ENCODE measurements around the gene SUN3.
A peak's percentile ranks its signal among the peaks of the same experiment; 100 is the strongest.
"Not testable (repeated sequence)": the region's sequence is repeated elsewhere in the genome, so short reads cannot be mapped to it uniquely, and the experiment has no call there.

The SUN3 gene

DNA sequence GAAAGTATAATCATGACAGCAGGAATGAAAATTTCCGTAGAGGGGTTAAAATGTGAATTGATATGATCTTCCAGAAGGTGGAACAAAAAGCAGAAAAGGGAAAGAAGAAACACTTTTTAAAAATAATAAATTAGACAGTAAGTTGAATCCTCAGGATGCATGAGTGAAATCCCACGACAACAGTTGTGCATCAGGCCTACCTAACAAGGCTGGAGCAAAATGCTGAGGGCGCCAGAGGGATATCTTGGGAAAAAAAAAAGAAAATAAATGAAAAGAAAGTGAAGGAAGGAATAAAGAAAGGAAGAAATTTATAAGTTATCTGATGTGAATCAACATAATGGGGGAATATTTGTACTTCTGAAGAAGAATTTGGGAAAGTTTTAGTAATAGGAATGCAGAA lies 36.5 kb downstream of the SUN3 start:
- Histone ChIP-seq H3K4me1 (ENCODE audit: insufficient read depth, low read length) (peaks cover 25% of the 10 kb centered on the region), H3K27ac (ENCODE audit: low read depth, low read length) (no peak overlapping the region), H3K9ac (ENCODE audit: low read depth, low read length) (no peak overlapping the region), H3K9me3 (ENCODE audit: insufficient read depth, low read depth, low read length) (no peaks in the 10 kb centered on the region), H3K27me3 (ENCODE audit: insufficient read depth, low read length) (no peaks in the 10 kb centered on the region), H3K36me3 (ENCODE audit: insufficient read depth, low read length) (no peaks in the 10 kb centered on the region), H3K4me3 (ENCODE audit: low read length) (peak overlapping the region; percentile 67; the same call in 1 of the 2 replicates)
- 65% methylated on average over 3 of the region's 3 CpGs for WGBS

DNA sequence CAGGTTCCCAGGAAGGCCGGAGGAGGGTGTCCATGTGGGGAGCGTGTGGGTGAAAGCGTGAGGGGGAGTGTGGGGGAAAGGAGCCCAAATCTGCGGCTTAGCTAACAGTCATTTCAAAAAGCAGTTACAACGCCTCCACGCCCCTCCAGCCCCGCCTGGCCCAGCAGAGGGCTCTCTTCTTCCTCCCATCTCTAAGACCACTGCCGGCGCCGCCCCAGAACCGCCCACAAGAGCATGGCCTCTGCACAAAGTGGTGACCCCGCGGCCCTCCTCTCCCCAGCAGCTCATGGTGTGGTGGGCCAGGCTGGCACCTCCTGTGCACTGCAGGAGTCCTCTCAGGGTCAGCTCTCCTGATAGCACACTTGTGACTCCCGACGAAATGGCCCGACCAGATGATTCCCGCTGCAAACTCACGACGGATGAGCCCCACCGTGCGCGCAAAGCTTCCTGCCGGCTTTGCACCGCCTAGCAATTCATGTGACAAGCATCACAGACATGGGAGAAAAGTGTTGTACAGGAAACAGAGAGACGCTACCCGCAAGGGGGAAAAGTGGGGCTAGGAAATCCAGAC lies 37.1 kb downstream of the SUN3 start:
- Histone ChIP-seq H3K27ac (ENCODE audit: low read depth, low read length) (peak overlapping the region; percentile 76), H3K9me3 (ENCODE audit: insufficient read depth, low read depth, low read length) (no peaks in the 10 kb centered on the region), H3K4me3 (ENCODE audit: low read length) (peak overlapping the region; percentile 67), H3K4me1 (ENCODE audit: insufficient read depth, low read length) (peaks cover 25% of the 10 kb centered on the region), H3K9ac (ENCODE audit: low read depth, low read length) (peak overlapping the region; percentile 62; the same call in 1 of the 2 replicates), H3K36me3 (ENCODE audit: insufficient read depth, low read length) (no peaks in the 10 kb centered on the region), H3K27me3 (ENCODE audit: insufficient read depth, low read length) (no peaks in the 10 kb centered on the region)
- WGBS = 3% methylated on average over 26 of the region's 26 CpGs

DNA sequence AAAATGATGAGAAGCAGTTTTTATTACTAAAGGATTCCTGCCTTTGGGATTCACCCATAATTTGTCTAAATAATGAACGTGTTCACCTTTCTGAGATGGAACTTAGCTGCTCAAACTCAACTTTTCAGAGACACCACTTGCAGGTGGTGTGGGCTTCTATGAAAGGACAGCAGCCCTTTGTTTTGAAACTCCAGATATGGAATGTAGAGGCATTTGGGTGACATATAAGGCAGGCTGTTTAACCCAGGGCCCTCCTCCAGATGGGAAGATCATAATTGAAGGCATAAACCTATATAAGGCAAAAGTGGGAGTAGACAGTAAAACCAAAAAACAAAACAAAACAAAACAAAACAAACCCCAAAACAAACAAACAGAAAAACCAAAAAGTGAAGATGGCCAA lies 37.6 kb downstream of the SUN3 start:
- peak overlapping the region; percentile 67 for H3K4me3 ChIP-seq (ENCODE audit: low read length)
- H3K36me3 ChIP-seq (ENCODE audit: insufficient read depth, low read length) = no peaks in the 10 kb centered on the region
- no peaks in the 10 kb centered on the region for H3K27me3 ChIP-seq (ENCODE audit: insufficient read depth, low read length)
- peak overlapping the region; percentile 45; the same call in 1 of the 2 replicates for H3K9ac ChIP-seq (ENCODE audit: low read depth, low read length)
- 83% methylated on average over 1 of the region's 1 CpG for WGBS
- H3K9me3 ChIP-seq (ENCODE audit: insufficient read depth, low read depth, low read length) = no peaks in the 10 kb centered on the region
- H3K27ac ChIP-seq (ENCODE audit: low read depth, low read length) = peak overlapping the region; percentile 17; the same call in 1 of the 2 replicates
- peaks cover 25% of the 10 kb centered on the region for H3K4me1 ChIP-seq (ENCODE audit: insufficient read depth, low read length)

DNA sequence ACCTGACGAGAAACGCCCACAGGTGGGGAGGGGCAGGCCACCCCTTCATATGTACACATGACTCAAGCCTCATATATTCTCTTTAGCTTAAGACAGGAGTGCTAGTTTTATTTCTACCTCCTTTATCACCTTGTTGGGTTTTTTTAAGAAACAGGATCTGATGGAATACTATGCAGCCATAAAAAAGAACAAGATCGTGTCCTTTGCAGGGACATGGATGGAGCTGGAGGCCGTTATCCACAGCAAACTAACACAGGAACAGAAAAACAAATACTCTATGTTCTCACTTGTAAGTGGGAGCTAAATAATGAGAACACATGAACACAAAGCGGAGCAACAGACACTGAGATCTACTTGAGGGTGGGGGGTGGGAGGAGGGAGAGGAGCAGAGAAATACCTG lies 38.3 kb downstream of the SUN3 start:
- 100% methylated on average over 4 of the region's 5 CpGs for WGBS
- Histone ChIP-seq H3K4me1 (ENCODE audit: insufficient read depth, low read length) (peaks cover 25% of the 10 kb centered on the region), H3K9ac (ENCODE audit: low read depth, low read length) (no peak overlapping the region), H3K9me3 (ENCODE audit: insufficient read depth, low read depth, low read length) (no peaks in the 10 kb centered on the region), H3K27me3 (ENCODE audit: insufficient read depth, low read length) (no peaks in the 10 kb centered on the region), H3K27ac (ENCODE audit: low read depth, low read length) (no peak overlapping the region; the same call in 1 of the 2 replicates), H3K4me3 (ENCODE audit: low read length) (no peak overlapping the region), H3K36me3 (ENCODE audit: insufficient read depth, low read length) (no peaks in the 10 kb centered on the region)

DNA sequence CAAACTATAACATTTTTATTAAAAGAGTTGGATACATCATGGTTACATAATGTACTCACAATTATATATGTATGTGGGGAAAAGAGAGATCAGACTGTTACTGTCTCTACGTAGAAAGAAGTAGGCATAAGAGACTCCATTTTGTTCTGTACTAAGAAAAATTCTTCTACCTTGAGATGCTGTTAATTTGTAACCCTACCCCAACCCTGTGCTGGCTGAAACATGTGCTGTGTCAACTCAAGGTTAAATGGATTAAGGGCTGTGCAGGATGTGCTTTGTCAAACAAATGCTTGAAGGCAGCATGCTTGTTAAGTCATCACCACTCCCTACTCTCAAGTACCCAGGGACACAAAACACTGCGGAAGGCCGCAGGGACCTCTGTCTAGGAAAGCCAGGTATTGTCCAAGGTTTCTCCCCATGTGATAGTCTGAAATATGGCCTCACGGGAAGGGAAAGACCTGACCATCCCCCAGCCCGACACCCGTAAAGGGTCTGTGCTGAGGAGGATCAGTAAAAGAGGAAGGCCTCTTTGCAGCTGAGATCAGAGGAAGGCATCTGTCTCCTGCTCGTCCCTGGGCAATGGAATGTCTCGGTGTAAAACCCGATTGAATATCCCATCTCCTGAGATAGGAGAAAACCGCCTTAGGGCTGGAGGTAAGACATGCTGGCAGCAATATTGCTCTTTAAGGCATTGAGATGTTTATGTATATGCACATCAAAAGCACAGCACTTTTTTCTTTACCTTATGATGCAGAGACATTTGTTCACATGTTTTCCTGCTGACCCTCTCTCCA lies 39.1 kb downstream of the SUN3 start:
- H3K36me3 ChIP-seq (ENCODE audit: insufficient read depth, low read length); H3K27me3 ChIP-seq (ENCODE audit: insufficient read depth, low read length); H3K4me3 ChIP-seq (ENCODE audit: low read length); H3K9me3 ChIP-seq (ENCODE audit: insufficient read depth, low read depth, low read length): not testable (repeated sequence)
- WGBS = 26% methylated on average over 9 of the region's 10 CpGs
- 0 out of 2 replicates have a peak overlapping the region, but pooled peaks have one; percentile 22 for H3K9ac ChIP-seq (ENCODE audit: low read depth, low read length)
- H3K4me1 ChIP-seq (ENCODE audit: insufficient read depth, low read length) = peaks cover 25% of the 10 kb centered on the region
- peak overlapping the region; percentile 44; the same call in 1 of the 2 replicates for H3K27ac ChIP-seq (ENCODE audit: low read depth, low read length)

DNA sequence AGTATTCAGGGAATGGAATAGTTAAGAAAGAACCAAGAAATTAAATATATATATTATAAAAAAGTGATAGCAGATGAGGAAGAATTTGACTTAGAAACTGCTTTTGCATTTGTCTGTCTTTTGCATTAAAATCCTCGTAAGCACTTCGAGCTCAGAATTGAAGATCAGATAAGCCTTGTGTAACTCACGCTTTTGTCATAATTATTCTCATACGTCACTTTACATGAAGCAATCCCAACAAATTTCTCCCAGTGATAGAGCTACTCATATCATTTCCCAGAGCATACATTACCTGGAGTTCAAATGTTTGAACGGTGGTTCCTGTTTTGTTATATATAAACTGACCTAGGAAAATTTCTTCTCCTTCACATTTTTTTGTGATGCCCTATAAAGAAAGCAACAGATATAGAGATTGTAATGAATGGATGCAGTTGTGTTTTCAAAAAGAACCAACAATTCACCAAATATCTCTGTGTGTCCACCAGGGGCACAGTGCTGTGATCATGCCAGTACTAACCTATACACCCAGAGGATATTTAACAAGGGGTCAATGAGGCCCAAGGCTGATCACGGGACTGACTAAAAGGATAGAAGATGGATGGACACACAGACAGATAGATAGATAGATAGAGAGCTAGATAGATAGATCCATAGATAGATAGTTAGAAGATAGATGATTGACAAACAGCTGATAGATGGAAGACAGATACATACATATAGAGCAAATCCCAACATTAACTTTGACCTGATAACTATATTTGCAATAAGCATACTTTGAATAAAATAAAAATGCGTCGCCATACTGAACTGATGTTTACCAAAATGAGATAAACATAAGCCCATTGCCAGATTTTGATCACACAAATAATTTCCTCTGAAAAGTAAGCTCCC lies 40.2 kb downstream of the SUN3 start:
- H3K36me3 ChIP-seq (ENCODE audit: insufficient read depth, low read length) = no peaks in the 10 kb centered on the region
- H3K4me3 ChIP-seq (ENCODE audit: low read length) = no peak overlapping the region

DNA sequence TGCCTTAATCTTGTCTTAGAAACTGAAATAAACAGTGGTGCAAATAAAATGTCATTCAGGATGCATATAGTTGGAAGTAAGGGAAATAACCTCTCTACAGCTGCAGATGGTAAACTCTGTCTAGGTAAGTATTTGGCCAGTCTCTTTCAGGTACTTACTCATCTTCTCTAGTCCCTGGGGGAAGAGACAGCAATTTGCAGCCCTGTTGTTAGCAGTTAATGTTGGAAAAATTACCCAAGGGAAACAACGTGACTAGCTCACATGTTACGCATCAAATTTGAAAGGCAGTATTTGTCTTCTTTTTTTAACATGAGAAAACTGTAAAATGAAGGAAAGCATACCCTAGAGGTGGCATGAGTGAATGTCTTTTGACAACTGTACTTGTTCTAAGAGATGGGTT lies 46.3 kb downstream of the SUN3 start:
- no peaks in the 10 kb centered on the region for H3K9me3 ChIP-seq (ENCODE audit: insufficient read depth, low read depth, low read length)
- no peak overlapping the region for H3K9ac ChIP-seq (ENCODE audit: low read depth, low read length)
- H3K4me1 ChIP-seq (ENCODE audit: insufficient read depth, low read length) = peaks cover 5% of the 10 kb centered on the region; the same call in 1 of the 2 replicates
- peaks cover 9% of the 10 kb centered on the region for H3K36me3 ChIP-seq (ENCODE audit: insufficient read depth, low read length)
- H3K4me3 ChIP-seq (ENCODE audit: low read length) = no peak overlapping the region
- 72% methylated on average over 2 of the region's 2 CpGs for WGBS
- H3K27me3 ChIP-seq (ENCODE audit: insufficient read depth, low read length) = no peaks in the 10 kb centered on the region
- H3K27ac ChIP-seq (ENCODE audit: low read depth, low read length) = no peak overlapping the region

More for the DNA sequence above, 40.2 kb downstream of the SUN3 start:
- peaks cover 25% of the 10 kb centered on the region for H3K4me1 ChIP-seq (ENCODE audit: insufficient read depth, low read length)
- no peak overlapping the region for H3K27ac ChIP-seq (ENCODE audit: low read depth, low read length)
- H3K9me3 ChIP-seq (ENCODE audit: insufficient read depth, low read depth, low read length) = no peaks in the 10 kb centered on the region
- H3K27me3 ChIP-seq (ENCODE audit: insufficient read depth, low read length) = no peaks in the 10 kb centered on the region
- H3K9ac ChIP-seq (ENCODE audit: low read depth, low read length) = no peak overlapping the region
- WGBS = 93% methylated on average over 7 of the region's 8 CpGs

DNA sequence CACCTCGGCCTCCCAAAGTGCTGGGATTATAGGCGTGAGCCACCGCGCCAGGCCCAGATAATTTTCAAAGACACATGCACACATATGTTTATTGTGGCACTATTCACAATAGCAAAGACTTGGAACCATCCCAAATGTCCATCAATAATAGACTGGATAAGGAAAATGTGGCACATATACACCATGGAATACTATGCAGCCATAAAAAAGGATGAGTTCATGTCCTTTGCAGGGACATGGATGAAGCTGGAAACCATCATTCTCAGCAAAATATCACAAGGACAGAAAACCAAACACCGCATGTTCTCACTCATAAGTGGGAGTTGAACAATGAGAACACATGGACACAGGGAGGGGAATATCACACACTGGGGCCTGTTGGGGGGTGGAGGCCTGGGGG lies 48.3 kb downstream of the SUN3 start:
- WGBS = 98% methylated on average over 4 of the region's 5 CpGs
- H3K9ac ChIP-seq (ENCODE audit: low read depth, low read length); H3K9me3 ChIP-seq (ENCODE audit: insufficient read depth, low read depth, low read length); H3K4me3 ChIP-seq (ENCODE audit: low read length); H3K27ac ChIP-seq (ENCODE audit: low read depth, low read length); H3K27me3 ChIP-seq (ENCODE audit: insufficient read depth, low read length); H3K4me1 ChIP-seq (ENCODE audit: insufficient read depth, low read length): not testable (repeated sequence)
- H3K36me3 ChIP-seq (ENCODE audit: insufficient read depth, low read length) = peaks cover 29% of the 10 kb centered on the region

DNA sequence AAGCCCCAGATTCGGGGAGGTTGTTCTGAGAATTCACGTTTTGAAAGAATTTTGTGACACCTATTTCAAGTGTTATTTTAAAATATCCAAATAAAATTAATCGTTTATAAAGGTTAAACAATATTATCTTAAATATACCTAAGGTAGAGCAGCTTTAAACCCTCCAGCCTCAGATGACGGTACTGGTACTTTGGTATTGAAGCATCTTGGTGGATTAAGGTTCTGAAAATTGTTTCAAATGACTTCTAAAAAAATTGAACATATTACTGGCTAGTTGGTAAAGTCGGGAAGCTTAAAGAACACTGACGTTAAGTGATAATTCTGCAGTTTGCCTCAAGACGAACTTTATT lies 49.1 kb downstream of the SUN3 start:
- no peak overlapping the region; the same call in 1 of the 2 replicates for H3K27ac ChIP-seq (ENCODE audit: low read depth, low read length)
- H3K4me1 ChIP-seq (ENCODE audit: insufficient read depth, low read length) = peaks cover 5% of the 10 kb centered on the region; the same call in 1 of the 2 replicates
- 68% methylated on average over 5 of the region's 7 CpGs for WGBS
- peaks cover 37% of the 10 kb centered on the region for H3K36me3 ChIP-seq (ENCODE audit: insufficient read depth, low read length)
- H3K27me3 ChIP-seq (ENCODE audit: insufficient read depth, low read length) = no peaks in the 10 kb centered on the region
- H3K9me3 ChIP-seq (ENCODE audit: insufficient read depth, low read depth, low read length) = no peaks in the 10 kb centered on the region
- H3K4me3 ChIP-seq (ENCODE audit: low read length) = peak overlapping the region; percentile 65
- peak overlapping the region; percentile 41; the same call in 1 of the 2 replicates for H3K9ac ChIP-seq (ENCODE audit: low read depth, low read length)

DNA sequence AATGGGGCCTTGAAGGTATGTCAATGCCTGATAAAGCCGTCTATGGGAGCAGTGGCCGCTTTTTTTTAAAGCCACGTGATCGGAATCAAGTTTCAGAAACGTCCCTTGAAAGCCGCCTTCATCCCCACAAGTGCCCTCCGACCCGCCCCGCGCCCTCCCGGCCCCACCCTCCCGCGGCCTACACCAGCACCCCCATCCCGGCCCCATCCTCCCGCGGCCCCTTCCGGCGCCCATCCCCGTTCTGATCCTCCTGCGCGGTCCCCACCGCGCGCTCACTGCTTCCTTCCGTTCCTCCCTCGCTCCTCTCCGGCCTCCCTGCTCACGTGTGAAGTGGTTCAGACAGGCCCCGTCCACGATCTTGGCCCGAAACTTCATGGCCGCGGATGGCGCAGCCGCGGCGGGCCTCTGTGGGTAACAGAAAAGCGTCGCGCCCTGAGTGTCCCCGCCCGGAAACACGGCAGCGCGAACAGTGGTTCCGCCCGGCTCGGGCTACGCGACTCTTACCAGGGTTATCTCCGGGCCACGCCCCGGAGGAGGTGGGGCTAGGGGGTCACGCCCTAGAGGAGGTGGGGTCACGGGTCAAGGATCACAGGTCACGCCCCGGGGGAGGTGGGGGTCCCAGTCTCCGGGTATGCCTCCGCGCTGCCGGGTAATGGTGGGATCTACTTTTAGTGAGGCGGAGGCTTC lies 49.6 kb downstream of the SUN3 start, which contains the start of gene HUS1:
Gene HUS1, minus strand, starts transcription at position 471 of the 687 bp plus-strand sequence. Its CDS starts 96 bp downstream, at position 375.
- Histone ChIP-seq H3K9me3 (ENCODE audit: insufficient read depth, low read depth, low read length) (no peaks in the 10 kb centered on the region), H3K36me3 (ENCODE audit: insufficient read depth, low read length) (peaks cover 42% of the 10 kb centered on the region), H3K4me3 (ENCODE audit: low read length) (peak within 1 kb of the TSS; percentile 65), H3K27me3 (ENCODE audit: insufficient read depth, low read length) (no peaks in the 10 kb centered on the region), H3K4me1 (ENCODE audit: insufficient read depth, low read length) (peaks cover 5% of the 10 kb centered on the region; the same call in 1 of the 2 replicates), H3K27ac (ENCODE audit: low read depth, low read length) (peak within 1 kb of the TSS; percentile 98), H3K9ac (ENCODE audit: low read depth, low read length) (peak within 1 kb of the TSS; percentile 95)
- WGBS = under 1% methylated on average over 59 of the region's 62 CpGs
